PC-3 (cell line): ENCODE results near the gene ZDHHC1. TPM values are rescaled to one million over a fixed set of nuclear protein-coding genes. Genes with fewer than 3 reads are reported as not detected.

Experiments
- ATAC-seq: fragments of 200-7000 bp; cut with Tn5 transposase; 2 replicates; pipeline ENCODE4 v1.9.1; 2020; ENCODE audit warnings: mild to moderate bottlenecking, moderate library complexity
- BruUV-seq: library from RNA; stranded (reverse); fragments of 400-500 nt; replicated peaks from 2 replicates; lab custom pipeline; 2021; lab: Mats Ljungman, UMichigan
- CTCF ChIA-PET: fragments of 300-600 bp; sonication (Branson Sonifier 250); formaldehyde crosslinking; loops from one replicate; lab custom pipeline; 2022; ENCODE audit warnings: antibody characterized with exemption; lab: Charles Lee
- POLR2A ChIA-PET: fragments of 300-600 bp; sonication (Branson Sonifier 250); formaldehyde crosslinking; loops from one replicate; lab custom pipeline; 2022; ENCODE audit warnings: antibody characterized with exemption; ENCODE audit not compliant: unreplicated experiment; lab: Charles Lee
- DNase-seq: peaks from one replicate; pipeline ENCODE4 v3.0.0-alpha.2; 2015
- H2AFZ ChIP-seq: fragments of 300-600 bp; sonication (generic); 2 replicates; pipeline ENCODE4 v1.6.0; 2016; ENCODE audit warnings: antibody characterized with exemption, low read length
- H3F3A ChIP-seq: fragments of 300-600 bp; sonication (generic); one replicate; pipeline ENCODE4 v1.6.0; 2017; ENCODE audit warnings: antibody characterized with exemption, low read length, control low read depth, mild to moderate bottlenecking; ENCODE audit not compliant: unreplicated experiment
- H3K27ac ChIP-seq: fragments of 300-600 bp; sonication (generic); 2 replicates; pipeline ENCODE4 v1.5.1; 2016; ENCODE audit warnings: mild to moderate bottlenecking, low read length
- H3K27me3 ChIP-seq: fragments of 300-600 bp; sonication (generic); 2 replicates; pipeline ENCODE4 v1.6.1; 2016; ENCODE audit warnings: low read length, mixed read lengths
- H3K36me3 ChIP-seq: fragments of 300-600 bp; sonication (generic); 2 replicates; pipeline ENCODE4 v1.6.1; 2016; ENCODE audit warnings: low read depth, mixed run types, low read length, mixed read lengths
- H3K4me1 ChIP-seq: fragments of 300-600 bp; sonication (generic); 2 replicates; pipeline ENCODE4 v1.5.1; 2016; ENCODE audit warnings: low read length; ENCODE audit not compliant: insufficient read depth
- H3K4me2 ChIP-seq: fragments of 300-600 bp; sonication (generic); 2 replicates; pipeline ENCODE4 v1.6.0; 2016; ENCODE audit warnings: low read length
- H3K4me3 ChIP-seq: fragments of 300-600 bp; sonication (generic); 2 replicates; pipeline ENCODE4 v1.5.1; 2016; ENCODE audit warnings: mild to moderate bottlenecking, low read length, mixed read lengths
- H3K79me2 ChIP-seq: fragments of 300-600 bp; sonication (generic); 2 replicates; pipeline ENCODE4 v1.6.1; 2017; ENCODE audit warnings: low read length, mixed read lengths
- H3K9ac ChIP-seq: fragments of 300-600 bp; sonication (generic); 2 replicates; pipeline ENCODE4 v1.6.0; 2016; ENCODE audit warnings: mild to moderate bottlenecking, low read length
- H3K9me2 ChIP-seq: fragments of 300-600 bp; sonication (generic); replicated peaks from 2 replicates; pipeline ENCODE4 v1.6.1; 2016; ENCODE audit warnings: mixed run types, low read length, mixed read lengths
- H3K9me3 ChIP-seq: fragments of 300-600 bp; sonication (generic); 2 replicates; pipeline ENCODE4 v1.6.1; 2016; ENCODE audit warnings: low read length, mixed read lengths
- H4K20me1 ChIP-seq: fragments of 300-600 bp; sonication (generic); 2 replicates; pipeline ENCODE4 v1.6.1; 2016; ENCODE audit warnings: low read length, mixed read lengths
- EZH2 ChIP-seq: fragments of 300-600 bp; sonication (generic); IDR thresholded peaks from one replicate; pipeline ENCODE4 v1.6.1; 2017; ENCODE audit warnings: antibody characterized with exemption, mild to moderate bottlenecking, low read length; ENCODE audit not compliant: unreplicated experiment
- EZH2phosphoT487 ChIP-seq: fragments of 300-600 bp; sonication (generic); IDR thresholded peaks from 2 replicates; pipeline ENCODE4 v1.6.1; 2018; ENCODE audit warnings: mild to moderate bottlenecking, antibody characterized with exemption, low read length, borderline replicate concordance
- intact Hi-C: fragments of 100-400 bp; cut with micrococcal nuclease; formaldehyde crosslinking; loops from 2 replicates; pipeline ENCODE4 v1.9.0; 2023
- total RNA-seq: library from RNA; depleted of rRNA; stranded (reverse); fragments of >200 nt; gene quantifications from 2 replicates; pipeline ENCODE4 v1.2.3, GENCODE V29; 2014
- TF ChIP-seq, protein P1 (sequence below): fragments of 300-600 bp; sonication (generic); conservative IDR thresholded peaks from 2 replicates; pipeline ENCODE4 v1.5.1; 2017; ENCODE audit warnings: antibody characterized with exemption, low read depth, mild to moderate bottlenecking, low read length

Gene ZDHHC1
- total RNA-seq, 1 experiment from 2014 or later, result 4.8 TPM

DNA sequence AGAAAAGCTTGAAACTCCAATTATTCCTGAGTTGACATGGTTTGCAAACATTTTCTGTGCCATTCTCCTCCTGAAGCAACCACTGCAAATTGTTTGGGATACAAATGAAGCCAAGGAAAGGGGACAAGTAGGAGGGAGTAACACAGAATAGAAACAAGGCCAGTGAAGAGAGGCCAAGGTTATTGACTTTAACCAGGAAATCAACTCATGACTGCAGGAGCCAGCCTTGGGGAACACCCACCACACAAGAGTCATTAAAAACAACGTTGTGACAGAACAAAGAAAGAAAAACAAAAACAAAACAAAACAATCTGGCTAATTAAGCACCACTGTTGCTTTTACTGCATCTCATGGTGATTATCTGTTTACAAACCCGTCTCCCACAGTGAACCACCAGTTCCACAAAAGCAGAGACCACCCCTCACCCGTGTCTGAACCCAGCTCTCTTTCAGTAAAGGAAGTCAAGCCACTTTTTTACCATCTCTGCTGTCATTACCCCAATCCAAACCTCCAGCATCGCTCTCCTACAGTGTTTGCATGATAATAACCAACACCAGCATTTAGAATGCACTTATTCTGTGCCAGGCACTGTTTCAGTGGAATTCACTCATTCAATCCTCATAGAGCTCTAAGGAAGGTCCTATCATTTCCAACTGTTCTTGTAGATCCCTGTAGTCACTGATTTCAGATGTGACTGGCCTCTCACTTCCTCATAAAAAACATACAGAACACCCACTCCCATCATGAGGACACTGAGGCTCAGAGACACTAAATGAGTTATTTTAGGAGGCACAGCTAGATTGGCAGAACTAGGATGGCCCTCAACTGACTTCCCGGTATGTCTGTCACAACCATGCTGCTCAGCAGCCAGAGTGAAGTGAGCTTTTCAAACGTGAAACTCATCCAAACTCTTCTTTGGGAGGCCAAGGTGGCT, 2.0 kb downstream of the ZDHHC1 start:
- POLR2A ChIA-PET, result interaction anchor here (0.6 kb wide), 1 partner anchor 86 kb away, joined by 9 read pairs; no protein-coding TSS in a partner anchor
- no peak for DNase-seq

DNA sequence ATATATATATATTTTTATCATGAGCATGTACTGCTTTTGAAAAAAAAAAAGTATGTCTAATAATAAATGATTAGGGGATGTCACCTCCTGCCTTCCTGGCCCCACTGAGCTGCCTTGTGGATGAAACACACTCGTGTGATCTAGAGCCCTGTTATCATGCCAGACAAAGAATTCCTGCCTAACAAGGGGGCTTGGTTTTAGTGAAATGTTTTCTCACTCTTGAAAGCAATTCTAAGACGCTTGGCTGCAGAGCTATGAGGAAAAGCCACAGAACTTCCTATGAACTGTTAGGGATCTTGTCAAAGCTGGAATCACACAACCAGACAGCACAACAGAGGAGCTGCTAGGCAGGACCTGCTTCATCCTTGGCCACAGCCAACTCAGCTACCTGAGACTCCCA, 4.0 kb downstream of the ZDHHC1 start:
- Histone ChIP-seq H2AFZ (no peak overlapping the region), H3K27me3 (no peaks in the 10 kb centered on the region), H3K9me3 (no peaks in the 10 kb centered on the region), H4K20me1 (no peaks in the 10 kb centered on the region), H3K4me3 (no peak overlapping the region), H3F3A (no peaks in the 10 kb centered on the region), H3K79me2 (no peaks in the 10 kb centered on the region), H3K9ac (no peak overlapping the region), H3K27ac (no peak overlapping the region), H3K36me3 (no peaks in the 10 kb centered on the region), H3K9me2 (no peaks in the 10 kb centered on the region), H3K4me2 (no peak overlapping the region), H3K4me1 (peaks cover 8% of the 10 kb centered on the region; the same call in 1 of the 2 replicates)
- TF ChIP-seq, protein P1, sequence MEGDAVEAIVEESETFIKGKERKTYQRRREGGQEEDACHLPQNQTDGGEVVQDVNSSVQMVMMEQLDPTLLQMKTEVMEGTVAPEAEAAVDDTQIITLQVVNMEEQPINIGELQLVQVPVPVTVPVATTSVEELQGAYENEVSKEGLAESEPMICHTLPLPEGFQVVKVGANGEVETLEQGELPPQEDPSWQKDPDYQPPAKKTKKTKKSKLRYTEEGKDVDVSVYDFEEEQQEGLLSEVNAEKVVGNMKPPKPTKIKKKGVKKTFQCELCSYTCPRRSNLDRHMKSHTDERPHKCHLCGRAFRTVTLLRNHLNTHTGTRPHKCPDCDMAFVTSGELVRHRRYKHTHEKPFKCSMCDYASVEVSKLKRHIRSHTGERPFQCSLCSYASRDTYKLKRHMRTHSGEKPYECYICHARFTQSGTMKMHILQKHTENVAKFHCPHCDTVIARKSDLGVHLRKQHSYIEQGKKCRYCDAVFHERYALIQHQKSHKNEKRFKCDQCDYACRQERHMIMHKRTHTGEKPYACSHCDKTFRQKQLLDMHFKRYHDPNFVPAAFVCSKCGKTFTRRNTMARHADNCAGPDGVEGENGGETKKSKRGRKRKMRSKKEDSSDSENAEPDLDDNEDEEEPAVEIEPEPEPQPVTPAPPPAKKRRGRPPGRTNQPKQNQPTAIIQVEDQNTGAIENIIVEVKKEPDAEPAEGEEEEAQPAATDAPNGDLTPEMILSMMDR, result no peak
- no peak for TF ChIP-seq EZH2phosphoT487
- no peak for TF ChIP-seq EZH2
- ChIA-PET POLR2A (no interaction called here), CTCF (no interaction called here)
- ATAC-seq, result no peak
- no peak for DNase-seq
- BruUV-seq, result no TSS peak
- intact Hi-C loops, result no loop called here

More for the DNA sequence above, 2.0 kb downstream of the ZDHHC1 start:
- Histone ChIP-seq H3K4me3 (no peak overlapping the region), H3K27ac (no peak overlapping the region), H3K36me3 (no peaks in the 10 kb centered on the region), H3K9me3 (no peaks in the 10 kb centered on the region), H2AFZ (no peak overlapping the region), H3K9ac (no peak overlapping the region), H3F3A (no peaks in the 10 kb centered on the region), H3K79me2 (no peaks in the 10 kb centered on the region), H3K4me1 (peaks cover 8% of the 10 kb centered on the region; the same call in 1 of the 2 replicates), H3K27me3 (no peaks in the 10 kb centered on the region), H4K20me1 (no peaks in the 10 kb centered on the region), H3K4me2 (no peak overlapping the region), H3K9me2 (no peaks in the 10 kb centered on the region)
- BruUV-seq, result no TSS peak
- TF ChIP-seq, protein P1, result no peak
- TF ChIP-seq EZH2, result no peak
- TF ChIP-seq EZH2phosphoT487, result no peak
- ATAC-seq, result no peak
- intact Hi-C loops, result no loop called here
- CTCF ChIA-PET, result interaction anchor here (0.5 to 0.6 kb wide), 2 partner anchors 92 to 146 kb away, joined by 3 to 6 read pairs; no protein-coding TSS in a partner anchor

DNA sequence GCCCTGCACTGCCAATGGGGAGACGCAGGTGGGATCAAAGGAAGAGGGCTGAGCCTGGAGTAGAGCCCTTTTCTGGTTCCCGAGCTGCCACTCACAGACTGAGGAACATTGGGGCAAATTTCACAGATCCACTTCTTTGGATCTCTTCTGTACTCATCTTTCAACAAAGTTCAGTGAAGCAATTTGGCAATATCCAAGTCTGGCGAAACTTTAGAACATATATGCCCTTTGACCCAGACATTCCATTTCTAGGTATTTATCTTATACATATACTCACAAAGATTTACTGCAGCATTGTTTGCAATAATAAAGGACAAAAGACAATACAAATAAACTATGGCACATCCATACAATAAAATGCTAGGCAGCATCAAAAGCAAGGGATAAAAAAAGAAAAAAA, 4.9 kb downstream of the ZDHHC1 start:
- Histone ChIP-seq H3K36me3 (no peaks in the 10 kb centered on the region), H3K9me2 (no peaks in the 10 kb centered on the region), H4K20me1 (no peaks in the 10 kb centered on the region), H3K9me3 (no peaks in the 10 kb centered on the region), H3K4me1 (peaks cover 13% of the 10 kb centered on the region), H3F3A (no peaks in the 10 kb centered on the region), H3K9ac (no peak overlapping the region), H3K27me3 (no peaks in the 10 kb centered on the region), H3K4me2 (no peak overlapping the region), H2AFZ (no peak overlapping the region), H3K4me3 (no peak overlapping the region), H3K79me2 (no peaks in the 10 kb centered on the region), H3K27ac (no peak overlapping the region)
- ChIA-PET CTCF (no interaction called here), POLR2A (no interaction called here)
- no peak for ATAC-seq
- TF ChIP-seq EZH2phosphoT487 (no peak), EZH2 (no peak)
- TF ChIP-seq, protein P1, result no peak
- intact Hi-C loops, result no loop called here
- no peak for DNase-seq
- no TSS peak for BruUV-seq
